AG10803 (cell line): ENCODE results near the gene VAV2.

Experiments used
- DNase-seq: peaks from one replicate; pipeline ENCODE4 v3.0.0; 2010; ENCODE audit warnings: low read depth
- H3K4me3 ChIP-seq: 2 replicates; pipeline ENCODE4 v1.5.1; 2011; ENCODE audit warnings: mild to moderate bottlenecking, low read length, control low read depth
- CTCF ChIP-seq: conservative IDR thresholded peaks from 2 replicates; pipeline ENCODE4 v1.5.1; 2011; ENCODE audit warnings: mild to moderate bottlenecking, low read length, control low read depth, inconsistent platforms

Gene VAV2

DNA sequence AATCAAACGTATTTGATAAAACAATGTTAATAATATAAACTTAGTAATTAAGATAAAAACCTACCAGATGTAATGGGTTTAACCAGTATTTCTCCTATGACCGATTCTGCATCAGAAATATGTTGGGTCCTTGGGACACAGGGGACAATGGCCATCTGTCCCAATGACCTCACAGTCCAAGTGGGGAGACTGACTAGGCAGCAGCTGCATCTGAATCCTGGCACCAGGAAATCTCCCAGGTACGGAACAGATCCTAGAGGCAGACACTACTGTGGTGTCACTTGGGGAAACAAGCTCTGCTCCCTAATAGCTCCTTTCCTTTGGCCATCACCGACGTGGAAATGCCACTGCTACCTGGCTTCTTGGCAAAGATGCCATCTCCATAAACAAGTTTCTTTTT, 172.2 kb downstream of the VAV2 start:
- H3K4me3 ChIP-seq: no peak overlapping the region
- no peak for DNase-seq
- no peak for TF ChIP-seq CTCF

- no peak for TF ChIP-seq CTCF
- DNase-seq: peak; percentile 21
- no peak overlapping the region for H3K4me3 ChIP-seq
Observed at GRCh38 chr9:133818444-133818843, 173.7 kb downstream of the VAV2 start.

- no peak for DNase-seq
- no peak for TF ChIP-seq CTCF
Observed at GRCh38 chr9:133815781-133816180, 176.3 kb downstream of the VAV2 start.

GRCh38 chr9:133814586-133815208, 177.4 kb downstream of the VAV2 start:
- no peak for TF ChIP-seq CTCF
- DNase-seq: no peak
- H3K4me3 ChIP-seq: no peak overlapping the region

More at GRCh38 chr9:133815781-133816180, 176.3 kb downstream of the VAV2 start:
- H3K4me3 ChIP-seq: no peak overlapping the region

DNA sequence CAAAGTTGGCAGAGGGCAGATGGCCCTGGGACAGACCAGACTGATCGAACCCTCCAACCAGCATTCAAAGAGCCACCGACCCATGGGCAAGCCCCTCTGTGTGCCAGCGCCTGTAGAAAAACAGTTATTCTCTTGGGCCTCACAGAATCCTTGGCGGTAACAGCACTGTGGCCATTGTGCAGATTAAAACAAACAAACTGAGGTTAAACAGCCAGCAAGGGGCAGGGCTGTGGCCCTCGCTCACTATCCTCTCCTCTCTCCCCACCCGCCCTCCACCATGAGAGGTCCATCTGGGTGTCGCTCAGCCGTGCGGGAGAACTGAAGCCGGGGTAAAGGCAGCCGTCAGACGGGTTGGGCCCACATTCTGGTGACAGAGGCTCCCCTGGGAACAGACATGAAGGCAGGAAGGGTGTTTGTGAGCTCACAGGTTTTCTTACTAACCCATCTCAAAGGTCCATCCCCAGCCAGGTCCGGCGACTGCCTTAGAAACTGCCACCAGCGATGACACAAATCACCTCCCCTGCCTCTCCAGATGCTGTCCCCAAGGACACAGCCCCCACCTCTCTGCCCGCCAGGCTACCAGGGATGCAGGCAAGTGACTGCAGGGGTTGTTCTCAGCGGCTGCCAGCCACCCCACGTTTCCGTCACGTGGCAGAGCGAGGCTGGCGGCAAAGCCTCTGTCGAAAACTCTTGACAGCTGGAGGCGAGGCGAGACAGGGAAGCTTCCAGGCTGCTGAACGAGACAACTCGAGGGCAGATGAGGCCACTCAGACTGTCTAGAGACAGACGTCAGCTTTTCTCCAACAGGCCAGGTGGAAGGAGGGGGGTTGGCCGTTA, 178.2 kb downstream of the VAV2 start:
- peak; percentile 49 for DNase-seq
- no peak for TF ChIP-seq CTCF
- no peak overlapping the region for H3K4me3 ChIP-seq

GRCh38 chr9:133812941-133813748, 179.0 kb downstream of the VAV2 start:
- TF ChIP-seq CTCF: no peak
- H3K4me3 ChIP-seq: no peak overlapping the region
- no peak for DNase-seq
